Measurements from ENCODE around the gene RDM1.
"Not testable (repeated sequence)": the region's sequence is repeated elsewhere in the genome, so short reads cannot be mapped to it uniquely, and the experiment has no call there.

The RDM1 gene, protein sequence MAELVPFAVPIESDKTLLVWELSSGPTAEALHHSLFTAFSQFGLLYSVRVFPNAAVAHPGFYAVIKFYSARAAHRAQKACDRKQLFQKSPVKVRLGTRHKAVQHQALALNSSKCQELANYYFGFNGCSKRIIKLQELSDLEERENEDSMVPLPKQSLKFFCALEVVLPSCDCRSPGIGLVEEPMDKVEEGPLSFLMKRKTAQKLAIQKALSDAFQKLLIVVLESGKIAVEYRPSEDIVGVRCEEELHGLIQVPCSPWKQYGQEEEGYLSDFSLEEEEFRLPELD

DNA sequence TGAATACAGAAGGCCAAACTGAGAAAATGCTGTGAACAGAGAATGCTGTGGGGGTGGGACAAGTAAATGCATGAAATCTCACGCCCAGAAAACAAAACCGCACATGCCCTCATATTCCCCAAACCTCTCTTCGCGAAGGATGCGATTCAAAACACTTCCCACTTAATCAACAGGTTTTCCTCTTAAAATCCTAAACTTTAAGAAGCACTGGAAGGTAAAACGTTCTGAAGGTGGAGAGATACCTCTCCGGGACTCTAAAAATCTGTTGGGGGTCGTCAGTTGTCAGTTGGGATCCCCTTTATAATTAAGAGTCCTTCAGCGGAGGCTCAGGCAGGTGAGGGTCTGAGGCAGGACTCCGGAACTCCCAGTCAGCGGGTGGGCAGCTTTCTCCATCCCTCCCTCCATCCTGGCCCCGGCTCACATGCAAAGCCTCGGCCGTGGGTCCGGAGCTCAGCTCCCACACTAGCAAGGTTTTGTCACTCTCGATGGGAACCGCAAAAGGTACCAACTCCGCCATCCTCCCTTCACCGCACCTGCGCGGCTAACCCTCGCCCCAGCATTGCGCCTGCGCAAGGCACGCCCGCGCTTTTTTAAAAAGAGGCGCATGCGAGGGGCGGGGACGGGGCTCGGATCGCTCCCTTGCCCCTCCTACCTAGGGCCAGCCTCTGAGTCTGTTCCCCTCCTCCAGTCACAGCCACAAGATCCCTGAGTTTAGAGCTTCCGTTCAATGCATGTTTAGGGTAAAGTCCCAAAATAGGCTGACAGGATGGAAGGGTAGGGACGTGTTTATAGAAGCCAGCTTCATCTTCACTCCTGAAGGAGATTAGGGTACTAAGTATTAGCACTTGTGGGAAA, at the start of gene RDM1:
Gene RDM1, minus strand, starts transcription at position 563 of the 855 bp plus-strand sequence. Its CDS starts 46 bp downstream, at position 517.
- peak; percentile 65 to 73 for DNase-seq (ENCODE audit: low read depth in 2 of 2)

DNA sequence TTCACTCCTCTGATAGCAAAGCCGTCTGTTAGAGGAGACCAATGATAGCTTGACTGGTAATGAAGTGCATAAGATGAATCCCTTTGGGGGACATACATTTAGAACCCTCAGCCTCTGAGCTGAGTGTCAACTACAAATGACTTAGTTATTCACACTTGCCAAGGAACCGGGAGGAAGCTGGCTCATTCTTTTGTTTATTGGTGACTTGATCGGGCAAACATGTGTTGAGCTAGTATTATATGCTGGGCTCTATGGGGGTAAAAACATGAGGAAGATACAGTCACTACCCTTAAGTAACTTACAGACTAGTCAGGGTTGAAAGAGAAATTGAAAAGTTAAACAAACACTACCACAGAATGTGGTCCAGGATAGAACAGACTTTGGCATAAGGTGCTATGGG, 47.8 kb upstream of the RDM1 start:
- DNase-seq (ENCODE audit: low read depth in 2 of 2): no peak

DNA sequence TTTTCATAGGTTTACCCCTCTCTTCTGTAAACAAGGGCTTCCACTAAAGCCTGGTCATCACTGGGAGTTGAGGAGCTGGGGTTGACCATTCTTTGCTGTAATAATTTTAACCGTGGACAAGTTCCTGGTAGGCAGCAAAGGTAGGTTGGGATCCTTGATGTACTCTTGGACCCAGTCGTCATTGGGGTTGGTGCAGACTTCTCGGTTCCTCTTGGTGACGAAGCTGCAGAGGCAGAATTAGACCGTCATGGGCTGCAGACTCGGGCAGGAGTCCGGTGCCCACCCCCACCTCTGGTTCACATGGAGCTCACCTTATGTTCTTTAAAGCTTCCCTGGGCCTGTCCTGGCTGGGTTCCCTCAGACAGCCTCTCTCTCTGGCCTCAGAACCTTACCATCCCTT, 46.9 kb upstream of the RDM1 start:
- DNase-seq (ENCODE audit: low read depth in 2 of 2): no peak

DNA sequence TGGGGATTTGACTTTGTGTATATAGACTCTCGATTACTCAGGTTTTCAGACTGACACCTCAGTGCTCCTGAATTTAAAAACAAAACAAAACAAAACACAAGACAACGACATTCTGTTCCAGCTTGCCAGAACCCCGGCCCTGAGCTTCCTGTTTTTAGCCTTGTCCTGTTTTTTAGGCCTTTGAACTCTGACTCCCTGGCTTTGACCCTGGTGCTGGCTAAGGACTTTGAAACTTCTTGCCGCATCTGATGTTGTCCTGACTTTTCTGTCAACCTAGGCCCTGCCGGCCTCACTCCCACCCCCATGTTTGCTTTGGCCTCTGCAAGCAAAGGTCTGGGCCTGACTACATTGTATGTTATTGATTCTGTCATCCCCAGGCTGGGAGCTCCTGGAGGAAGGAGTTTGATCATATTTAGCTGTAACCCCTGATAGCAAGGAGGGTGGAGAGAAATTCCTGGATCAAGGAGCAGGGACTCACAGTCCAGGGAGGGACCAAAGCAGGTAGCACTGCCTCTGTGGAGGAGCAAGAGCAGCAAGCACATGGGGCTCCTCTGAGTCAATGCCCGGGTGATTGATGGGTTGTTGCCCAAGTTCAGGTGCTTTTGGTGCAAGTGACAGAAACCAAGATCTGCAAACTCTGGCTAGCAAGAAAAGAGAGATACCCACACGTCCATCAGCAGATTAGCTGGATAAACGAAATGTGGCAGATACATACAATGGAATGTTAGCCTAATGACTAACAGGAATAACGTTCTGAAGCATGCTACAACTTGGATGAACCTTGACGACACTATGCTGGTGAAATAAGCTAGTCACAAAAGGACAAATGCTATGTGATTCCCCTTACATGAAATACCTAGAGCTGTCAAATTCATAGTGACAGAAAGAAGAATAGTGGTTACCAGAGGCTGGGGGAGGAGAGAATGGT, 43.0 kb upstream of the RDM1 start:
- DNase-seq (ENCODE audit: low read depth in 2 of 2): no peak

DNA sequence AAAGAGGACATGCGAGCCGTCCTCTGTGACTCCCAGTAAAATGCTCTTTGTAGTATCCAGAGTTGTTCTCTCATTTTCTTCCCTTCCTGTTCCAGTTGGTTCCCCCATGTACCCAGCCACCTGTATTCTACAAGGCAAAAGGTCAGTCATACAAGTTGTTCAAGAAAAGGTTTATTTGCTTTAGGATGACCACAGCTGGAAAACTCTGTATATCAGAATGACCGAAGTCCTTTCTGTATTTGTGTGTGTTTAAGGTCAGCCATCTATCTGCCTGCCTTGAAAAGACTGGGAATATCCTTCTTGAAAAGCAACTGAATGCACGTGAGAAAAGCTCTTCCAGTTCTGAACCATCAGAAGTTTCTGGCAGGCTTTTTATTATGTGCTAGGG, 42.4 kb upstream of the RDM1 start:
- DNase-seq (ENCODE audit: low read depth in 2 of 2): no peak

DNA sequence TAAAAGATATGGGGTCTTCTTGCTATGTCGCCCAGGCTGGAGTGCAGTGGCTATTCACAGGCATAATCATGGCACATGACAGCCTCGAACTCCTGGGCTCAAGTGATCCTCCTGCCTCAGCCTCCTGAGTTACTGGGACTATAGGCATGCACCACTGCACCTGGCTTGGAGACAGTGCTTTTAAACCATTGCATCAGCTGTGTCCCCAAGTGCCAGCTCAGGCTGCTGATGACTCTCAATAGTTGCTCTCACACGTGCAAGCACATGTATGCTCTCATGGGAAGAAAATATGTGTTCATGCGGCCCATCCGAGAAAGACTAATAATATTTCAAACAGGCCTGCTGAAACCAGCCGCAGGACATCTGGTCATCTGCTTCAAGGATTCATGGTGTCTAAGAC, 42.0 kb upstream of the RDM1 start:
- no peak for DNase-seq (ENCODE audit: low read depth in 2 of 2)

DNA sequence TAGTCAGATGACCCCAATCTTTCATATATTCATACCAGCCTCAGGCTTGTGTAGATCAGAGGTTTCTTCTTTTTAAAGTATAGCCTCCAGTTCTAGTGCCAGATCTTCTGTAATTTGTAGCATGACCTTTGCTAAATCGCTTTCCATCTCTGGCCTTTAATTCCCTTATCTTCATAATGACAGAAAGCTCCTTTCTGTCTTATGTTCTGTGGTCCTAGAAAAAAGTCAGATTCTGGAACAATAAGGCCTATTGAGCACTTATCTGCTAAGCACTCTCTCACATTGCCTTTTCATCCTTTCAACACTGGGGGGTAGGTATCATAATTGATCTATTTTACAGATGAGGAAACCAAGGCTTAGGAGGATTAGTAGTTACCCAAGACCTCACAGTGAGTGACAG, 41.5 kb upstream of the RDM1 start:
- DNase-seq (ENCODE audit: low read depth in 2 of 2): no peak

DNA sequence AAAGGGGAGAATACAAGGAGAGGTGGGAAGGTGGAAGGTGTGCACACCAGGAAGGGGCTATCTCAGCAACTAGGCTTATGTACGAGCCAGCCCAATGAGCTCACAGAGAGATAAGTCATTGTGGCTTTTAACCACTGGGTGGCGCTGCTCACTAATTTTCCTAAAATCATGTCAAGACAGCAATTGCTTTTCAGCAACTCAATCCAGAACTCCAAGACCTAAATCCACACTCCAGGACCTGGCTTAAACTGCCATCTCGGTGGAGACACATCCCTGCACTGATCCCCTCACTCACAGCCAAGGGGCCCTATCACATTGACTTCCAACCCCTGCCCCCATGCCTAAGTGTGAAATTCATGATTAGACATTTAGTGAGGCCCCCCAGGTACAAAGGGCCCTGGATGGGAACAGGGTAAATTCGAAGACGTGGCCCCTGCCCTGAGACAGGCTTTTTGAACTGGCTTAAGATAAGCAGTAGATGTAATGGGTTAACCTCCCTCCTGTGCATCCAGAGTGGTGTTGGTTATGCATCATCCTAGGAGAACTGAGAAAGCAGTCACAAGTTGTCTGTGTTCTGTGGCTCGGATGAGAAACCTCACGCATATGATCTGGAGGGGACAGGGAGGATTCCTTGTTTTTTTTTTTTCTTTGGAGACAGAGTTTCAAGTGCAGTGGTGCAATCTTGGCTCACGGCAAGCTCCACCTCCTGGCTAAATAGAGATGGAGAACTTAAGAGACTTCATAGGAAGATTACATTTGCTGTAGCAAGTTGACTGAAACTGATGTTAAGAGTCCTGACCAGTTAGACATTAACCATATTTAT, 39.2 kb upstream of the RDM1 start:
- peak; percentile 47 to 59 for DNase-seq (ENCODE audit: low read depth in 2 of 2)

DNA sequence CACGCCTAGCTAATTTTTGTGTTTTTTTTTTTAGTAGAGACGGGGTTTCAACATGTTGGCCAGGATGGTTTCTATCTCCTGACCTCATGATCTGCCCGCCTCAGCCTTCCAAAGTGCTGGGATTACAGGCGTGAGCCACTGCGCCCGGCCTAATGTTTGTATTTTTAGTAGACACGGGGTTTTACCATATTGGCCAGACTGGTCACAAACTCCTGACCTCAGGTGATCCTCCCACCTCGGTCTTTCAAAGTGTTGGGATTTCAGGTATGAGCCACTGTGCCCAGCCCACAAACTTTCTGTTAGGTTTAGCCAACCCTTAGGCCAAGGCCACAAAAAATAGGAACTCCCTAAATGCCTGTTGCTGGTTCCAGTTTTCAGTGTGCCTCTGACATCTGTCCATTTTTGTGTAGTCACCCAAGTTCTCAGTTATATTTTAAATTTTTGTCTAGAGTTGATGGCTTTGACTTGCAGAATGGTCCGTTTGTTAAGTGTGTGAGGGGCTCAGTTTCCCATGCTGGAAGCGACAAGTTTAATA, 38.0 kb upstream of the RDM1 start:
- DNase-seq (ENCODE audit: low read depth in 2 of 2): no peak

DNA sequence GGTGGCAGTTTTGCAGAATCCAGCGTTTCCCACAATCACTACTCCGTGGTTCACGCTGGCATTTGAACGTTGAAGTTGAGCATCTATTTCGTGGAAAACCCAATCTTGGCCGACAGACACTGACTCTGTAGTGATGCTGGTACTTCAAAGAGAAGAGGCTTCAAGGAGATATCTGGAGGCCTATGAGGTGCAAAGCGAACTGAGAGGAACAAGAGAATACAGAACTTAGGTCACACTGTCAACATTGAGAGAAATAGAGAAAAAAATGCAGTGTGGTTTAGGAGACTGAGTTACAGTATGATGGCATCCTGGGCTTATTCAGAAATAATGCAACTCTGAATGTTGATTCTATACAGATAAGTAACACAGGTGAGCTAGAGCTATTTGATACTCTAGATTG, 34.7 kb upstream of the RDM1 start:
- DNase-seq (ENCODE audit: low read depth in 2 of 2): no peak

DNA sequence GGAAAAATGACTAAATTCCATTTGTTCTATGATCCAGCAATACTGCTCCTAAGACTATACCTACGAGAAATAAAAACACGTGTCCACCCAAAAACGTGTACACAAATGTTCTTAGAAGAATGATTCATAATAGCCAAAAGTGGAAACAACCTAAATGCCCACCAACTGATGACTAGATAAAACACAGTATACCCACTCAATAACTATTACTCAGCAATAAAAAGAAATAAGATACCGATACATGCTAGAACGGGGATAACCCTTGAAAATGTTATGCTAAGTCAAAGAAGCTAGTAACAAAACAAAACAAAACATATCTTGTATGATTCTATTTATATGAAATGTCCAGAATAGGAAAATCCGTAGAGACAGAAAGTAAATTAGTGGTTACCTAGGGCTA, 33.1 kb upstream of the RDM1 start:
- no peak for DNase-seq (ENCODE audit: low read depth in 2 of 2)

DNA sequence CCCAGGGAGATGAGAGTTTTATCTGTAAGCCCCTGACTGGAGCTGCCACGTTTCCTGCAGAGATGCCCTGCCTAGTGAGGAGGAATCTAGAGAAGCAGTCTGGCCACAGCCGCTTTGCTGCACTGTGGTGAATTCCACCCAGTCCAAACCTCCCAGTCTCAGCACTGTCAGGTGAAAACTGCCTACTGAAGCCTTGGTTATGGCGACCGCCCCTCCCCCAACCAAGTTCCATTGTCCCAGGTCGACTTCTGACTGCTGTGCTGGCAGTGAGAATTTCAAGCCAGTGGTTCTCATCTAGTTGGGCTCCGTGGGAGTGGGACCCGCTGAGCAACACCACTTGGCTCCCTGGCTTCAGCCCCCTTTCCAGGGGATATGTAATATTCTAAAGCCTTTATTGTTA, 23.1 kb upstream of the RDM1 start:
- DNase-seq (ENCODE audit: low read depth in 2 of 2): no peak

DNA sequence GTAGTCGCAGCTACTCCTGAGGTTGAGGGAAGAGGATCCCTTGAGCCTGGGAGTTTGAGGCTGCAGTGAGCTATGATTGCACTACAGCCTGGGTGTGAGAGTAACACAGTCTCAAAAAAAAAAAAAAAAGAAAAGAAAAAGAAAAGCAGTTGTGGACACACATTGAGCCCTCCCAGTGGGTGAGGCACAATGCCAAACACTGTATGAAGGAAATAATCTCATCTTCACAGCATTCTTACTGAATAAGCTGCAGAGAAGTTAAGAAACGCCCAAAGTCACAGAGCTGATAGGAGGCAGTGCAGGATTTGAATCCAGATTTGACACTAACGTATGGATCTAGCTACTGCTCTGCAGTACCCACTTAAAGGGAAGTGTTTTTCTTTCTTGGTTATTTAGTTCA, 18.8 kb upstream of the RDM1 start:
- DNase-seq (ENCODE audit: low read depth in 2 of 2): no peak

DNA sequence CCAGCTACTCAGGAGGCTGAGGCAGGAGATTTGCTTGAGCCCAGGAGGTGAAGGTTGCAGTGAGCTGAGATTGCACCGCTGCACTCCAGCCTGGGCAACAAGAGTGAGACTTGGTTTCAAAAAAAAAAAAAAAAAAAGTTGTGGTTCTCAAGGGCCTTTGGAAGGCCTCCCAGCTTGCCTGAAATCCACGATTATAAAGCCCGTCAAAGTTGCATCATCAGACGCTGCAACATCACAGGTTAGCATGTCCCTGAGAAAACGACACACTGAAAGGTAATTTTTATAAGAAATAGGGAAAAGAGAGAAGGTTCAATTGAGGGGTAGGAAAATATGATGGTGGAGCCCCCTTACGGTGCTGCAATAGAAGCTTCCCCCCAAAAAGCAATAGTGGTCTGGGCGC, 17.5 kb upstream of the RDM1 start:
- DNase-seq (ENCODE audit: low read depth in 2 of 2): no peak

DNA sequence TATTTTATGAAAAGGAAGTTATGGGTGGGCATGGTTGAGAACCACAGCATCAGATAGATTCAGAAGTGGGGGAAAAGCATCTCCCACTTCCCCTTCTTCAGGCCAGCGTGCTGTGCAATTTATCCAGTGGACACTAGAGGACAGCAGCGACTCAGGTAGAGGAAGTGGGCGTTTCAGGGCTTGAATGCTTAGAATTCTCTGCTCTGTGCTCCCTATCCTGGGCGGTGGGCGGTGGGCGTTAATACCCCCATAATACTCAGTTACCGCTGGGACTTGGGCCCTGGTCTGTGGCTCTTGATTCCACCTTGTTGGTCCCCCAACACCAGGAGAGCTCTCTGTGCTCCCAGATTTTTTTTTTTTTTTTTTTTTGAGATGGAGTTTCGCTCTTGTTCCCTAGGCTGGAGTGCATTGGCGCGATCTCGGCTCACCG, 16.6 kb upstream of the RDM1 start:
- peak; percentile 7 to 30 for DNase-seq (ENCODE audit: low read depth in 2 of 2)

DNA sequence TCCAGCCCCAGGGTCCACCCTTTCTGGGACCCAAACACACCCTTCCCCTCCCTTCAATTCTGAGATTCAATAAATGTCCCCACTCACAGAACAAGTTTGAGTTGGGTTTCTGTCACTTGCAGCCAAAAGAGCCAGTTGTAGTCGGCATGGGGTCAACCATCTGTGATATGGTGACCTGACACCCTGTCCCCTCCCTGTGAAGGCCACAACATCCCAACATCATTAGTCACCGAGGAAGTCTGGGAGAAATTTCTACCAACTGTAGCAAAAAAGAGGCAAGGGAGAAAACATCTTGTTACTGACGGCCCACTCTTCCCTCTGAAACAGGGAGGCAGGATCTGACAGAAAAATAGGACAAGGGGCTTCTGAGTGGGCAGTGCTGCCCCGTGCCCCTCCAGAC, 13.6 kb upstream of the RDM1 start:
- no peak for DNase-seq (ENCODE audit: low read depth in 2 of 2)

DNA sequence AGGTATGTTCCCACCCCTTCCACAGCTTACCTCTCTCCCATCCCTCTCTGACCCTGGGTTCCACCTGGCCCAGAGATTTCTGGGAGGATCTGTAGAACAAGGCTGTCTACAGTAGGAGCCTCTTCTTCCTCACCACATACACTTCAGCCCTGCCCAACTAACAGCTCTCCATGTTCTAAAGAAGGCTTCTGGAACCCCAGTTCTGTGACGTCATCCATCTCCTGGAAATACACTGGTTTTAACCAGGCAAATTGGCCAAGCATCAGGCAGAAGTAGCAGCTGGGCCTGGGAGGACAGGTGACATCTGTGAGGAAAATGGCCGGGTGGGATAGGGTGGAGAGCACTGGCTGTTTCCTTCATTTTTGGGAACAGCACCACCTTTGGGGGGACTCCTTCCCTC, 13.0 kb upstream of the RDM1 start, which contains the start of gene LYZL6:
Gene LYZL6, minus strand, starts transcription at position 177 of the 400 bp plus-strand sequence. CDS start 4,357 bp downstream, outside the sequence.
- no peak for DNase-seq (ENCODE audit: low read depth in 2 of 2)

DNA sequence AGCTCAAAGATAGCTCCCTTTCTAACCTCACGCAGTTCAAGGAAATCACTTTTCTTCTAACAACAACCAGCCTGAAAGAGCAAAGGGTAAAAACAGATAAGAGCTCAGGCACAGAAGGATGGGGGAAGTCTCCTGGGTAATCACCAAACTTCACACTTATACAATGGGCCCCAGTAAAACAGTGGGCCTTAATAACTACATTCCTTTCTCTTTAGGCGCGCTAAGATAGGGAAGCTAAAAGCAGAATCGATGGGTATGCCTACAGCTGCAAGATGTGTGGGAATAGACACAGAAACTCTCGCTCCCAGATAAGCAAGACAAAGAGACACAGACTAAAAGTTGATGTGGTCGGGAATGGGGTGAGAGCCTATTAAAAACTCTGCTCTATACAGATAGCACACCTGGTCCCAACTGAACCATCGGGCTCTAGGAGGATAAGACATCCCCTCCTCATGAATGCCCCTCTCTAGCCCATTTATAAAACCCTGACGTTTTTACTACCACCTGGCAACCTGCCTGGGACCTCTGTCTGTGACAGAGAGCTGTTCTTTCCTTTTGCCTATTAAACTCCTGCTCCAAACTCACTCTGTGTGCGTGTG, 12.1 kb upstream of the RDM1 start:
- DNase-seq (ENCODE audit: low read depth in 2 of 2): no peak

DNA sequence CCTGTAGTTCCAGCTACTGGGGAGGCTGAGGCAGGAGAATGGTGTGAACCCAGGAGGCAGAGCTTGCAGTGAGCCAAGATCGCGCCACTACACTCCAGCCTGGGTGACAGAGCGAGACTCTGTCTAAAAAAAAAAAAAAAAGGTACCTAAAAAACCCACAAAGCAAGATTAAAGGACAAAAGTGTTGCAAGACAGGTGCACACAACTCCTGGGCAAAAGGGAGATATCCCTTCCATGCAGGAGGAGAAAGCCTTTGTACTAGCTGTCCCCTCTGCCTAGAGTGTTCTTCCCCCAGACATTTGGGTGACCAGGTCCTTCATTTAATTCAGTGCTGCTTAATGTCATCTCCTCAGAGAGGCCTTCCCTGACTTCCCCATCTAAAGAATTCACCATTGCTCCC, 7.9 kb upstream of the RDM1 start:
- DNase-seq (ENCODE audit: low read depth in 2 of 2): not testable (repeated sequence)

DNA sequence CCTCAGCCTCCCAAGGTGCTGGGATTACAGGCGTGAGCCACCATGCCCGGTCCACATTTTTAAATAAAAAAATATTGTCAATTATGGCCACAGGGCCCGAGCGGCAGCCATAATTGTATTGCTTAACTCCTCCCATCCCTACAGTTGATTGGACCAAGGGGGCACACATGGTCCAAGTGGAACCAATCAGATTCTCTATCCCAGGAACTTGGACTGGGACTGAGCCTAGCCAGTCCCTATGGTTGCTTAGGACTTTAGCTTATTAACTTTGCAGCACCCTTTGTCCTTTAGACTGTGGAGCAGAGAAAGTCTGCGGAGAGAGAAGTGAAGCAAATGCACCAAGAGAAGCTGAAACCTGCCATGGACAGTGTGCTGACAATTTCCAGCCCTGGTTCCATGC, 5.5 kb upstream of the RDM1 start:
- DNase-seq (ENCODE audit: low read depth in 2 of 2): no peak
